Activated CD4-positive, alpha-beta T cell treated with anti-CD3 and anti-CD28 coated beads for 1 hour (primary cell): Measurements from ENCODE around the gene LYPD3.
"Not testable (repeated sequence)": the region's sequence is repeated elsewhere in the genome, so short reads cannot be mapped to it uniquely, and the experiment has no call there.

Source experiments
- DNase-seq: peaks from one replicate; pipeline ENCODE4 v3.0.0-alpha.2; 2020

LYPD3 gene

DNA sequence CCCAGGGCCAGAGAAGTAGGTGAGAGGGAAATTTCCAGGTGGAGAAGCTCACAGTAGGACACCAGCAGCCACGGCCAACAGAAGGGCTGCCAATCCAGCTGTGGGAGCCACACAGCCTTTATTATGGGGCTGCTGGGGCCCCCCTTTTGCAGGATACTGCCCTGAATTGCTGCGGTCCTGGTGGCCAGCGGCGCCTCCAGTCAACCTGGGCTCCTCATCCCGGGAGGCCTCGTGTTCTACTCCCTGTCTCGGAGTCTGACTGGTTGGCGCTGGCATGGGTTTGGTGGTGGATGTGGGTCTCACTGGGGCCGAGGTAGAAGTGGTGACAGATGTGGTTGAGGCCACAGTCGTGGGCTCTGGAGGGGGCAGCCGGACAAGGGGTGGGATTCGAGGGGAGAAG lies 4.1 kb downstream of the LYPD3 start:
- no peak for DNase-seq

DNA sequence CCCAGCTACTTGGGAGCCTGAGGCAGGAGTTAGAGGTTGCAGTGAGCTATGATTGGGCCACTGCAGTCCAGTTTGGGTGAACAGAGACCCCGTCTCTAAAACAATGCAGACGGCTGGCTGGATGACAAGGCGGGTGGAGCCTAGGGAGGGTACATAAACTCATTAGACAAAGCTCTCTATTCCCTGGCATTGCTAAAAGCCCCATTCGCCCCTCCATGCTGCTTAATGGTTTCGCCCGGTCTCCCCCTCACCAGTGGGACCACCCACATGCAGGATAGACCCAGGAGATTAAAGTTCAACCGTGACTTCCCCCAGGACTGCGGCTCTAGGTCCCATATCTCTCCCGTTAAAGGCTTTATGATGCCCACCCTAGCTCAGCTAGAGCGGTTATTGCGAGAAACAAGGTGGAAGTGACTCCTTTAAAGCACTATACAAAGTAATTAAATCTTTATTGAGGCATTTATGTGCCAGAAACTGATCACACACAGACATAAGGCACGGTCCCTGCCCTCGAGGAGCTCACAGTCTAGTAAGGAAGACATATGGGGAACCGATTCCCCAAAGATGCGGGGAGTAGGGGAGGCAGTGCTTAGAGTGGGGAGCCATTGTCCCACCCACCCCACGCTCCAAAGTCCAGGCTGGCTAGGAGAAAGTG lies 4.9 kb downstream of the LYPD3 start:
- DNase-seq: no peak

DNA sequence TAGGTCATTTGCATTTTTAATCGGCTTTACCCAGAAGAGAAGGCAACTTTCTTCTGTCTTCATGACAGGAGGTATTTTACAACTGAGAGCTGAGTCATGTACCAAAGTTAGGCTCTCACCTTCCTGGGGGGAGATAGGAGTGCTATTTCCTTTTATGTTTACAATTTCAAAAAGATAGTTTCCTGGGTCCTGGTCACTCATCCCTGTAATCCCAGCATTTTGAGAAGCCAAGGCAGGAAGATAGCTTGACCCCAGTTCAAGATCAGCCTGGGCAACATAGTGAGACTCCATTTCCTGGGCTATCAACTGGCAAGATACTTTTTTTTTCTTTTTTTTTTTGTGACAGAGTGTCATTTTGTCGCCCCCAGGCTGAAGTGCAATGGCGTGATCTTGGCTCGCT lies 7.6 kb downstream of the LYPD3 start:
- no peak for DNase-seq

DNA sequence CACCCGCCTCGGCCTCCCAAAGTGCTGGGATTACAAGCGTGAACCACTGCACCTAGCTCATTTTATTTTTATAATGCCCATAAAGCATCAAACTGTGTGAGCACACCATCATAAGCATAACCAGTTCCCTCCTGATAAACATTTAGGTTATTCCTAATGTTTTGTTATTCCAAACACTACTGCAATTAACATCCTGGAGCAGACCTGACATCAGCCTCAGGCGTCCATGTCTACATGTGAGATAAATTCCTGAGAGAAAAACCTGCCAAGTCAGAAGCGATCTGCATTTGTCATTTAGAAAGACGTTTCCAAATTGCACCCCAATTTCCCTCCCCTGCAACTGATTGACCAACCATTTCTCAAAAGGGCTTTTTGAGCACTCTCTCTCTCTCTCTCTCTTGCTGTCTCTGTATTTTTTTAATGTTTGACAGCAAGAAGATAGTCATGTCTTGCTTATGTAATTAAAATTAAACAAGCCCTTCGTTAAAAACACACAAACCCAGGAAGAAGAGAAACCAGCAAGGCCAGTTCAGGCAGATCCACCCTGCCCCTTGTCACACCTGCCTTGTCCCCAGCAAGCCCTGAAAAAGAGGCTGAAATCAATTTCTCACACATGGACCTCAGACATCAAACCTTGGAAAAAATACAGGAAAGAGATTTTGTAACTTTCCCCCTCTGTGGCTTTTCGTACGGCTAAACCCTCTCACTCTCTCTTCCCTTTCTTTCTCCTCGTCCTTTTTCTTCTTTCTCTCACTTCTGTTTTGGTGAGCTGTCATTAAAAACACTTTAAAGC lies 9.9 kb downstream of the LYPD3 start:
- DNase-seq: no peak

DNA sequence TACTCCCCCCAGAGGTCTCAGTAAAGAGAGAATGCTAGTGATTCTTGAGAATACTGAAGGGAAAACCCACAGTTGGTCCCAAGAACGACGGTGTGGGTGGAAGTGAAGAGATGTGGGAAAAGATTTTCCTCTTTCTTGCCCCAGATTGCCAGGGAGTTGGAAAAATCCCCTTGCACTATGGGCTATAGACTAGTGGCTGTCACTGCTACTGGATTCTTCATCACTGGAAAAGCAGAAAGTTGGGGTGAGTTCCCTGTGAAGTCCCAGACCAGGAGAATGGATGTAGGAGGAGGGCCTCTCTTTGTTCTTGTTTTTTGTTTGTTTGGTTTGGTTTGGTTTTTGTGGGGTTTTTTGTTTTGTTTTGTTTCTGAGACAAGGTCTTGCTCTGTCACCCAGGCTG lies 11.4 kb downstream of the LYPD3 start:
- no peak for DNase-seq

DNA sequence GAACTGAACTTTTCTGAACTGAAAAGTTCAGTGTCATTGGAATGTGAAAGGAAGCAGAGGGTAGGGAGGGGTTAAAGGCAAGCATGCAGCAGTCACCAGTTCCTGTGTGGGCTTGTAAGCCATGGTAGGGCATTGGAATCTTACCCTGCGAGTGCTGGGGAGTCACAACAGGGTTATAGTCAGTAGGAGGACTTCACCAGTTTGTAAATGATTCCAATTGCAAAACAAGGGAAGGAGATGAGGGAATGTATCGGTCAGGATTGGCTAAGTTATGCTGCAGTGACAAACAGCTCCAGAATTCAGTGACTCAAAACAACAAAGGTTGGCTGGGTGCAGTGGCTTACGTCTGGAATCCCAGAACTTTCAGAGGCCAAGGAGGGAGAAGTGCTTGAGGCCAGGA lies 12.8 kb downstream of the LYPD3 start:
- no peak for DNase-seq

DNA sequence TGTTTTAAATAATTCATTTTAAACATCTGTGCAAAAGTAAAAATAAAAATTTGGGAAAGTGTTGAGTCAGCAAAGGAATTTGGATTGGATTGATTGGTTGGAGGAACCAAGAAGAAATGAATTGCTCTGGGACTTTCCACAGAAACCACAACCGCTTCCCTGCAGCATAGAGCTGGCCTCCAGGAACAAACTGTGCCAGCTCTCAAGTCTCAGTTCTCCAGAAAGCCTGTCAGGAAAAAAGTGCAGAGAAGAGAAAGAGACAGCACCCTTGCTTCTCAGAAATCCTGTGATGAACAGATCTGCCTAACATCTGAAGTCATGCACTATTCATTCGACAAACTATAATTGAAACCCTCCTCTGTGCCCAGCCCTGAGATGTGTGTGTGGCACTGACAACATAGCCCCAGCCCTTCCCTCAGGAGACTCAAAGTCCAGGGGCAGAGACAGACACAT lies 14.8 kb downstream of the LYPD3 start:
- no peak for DNase-seq

DNA sequence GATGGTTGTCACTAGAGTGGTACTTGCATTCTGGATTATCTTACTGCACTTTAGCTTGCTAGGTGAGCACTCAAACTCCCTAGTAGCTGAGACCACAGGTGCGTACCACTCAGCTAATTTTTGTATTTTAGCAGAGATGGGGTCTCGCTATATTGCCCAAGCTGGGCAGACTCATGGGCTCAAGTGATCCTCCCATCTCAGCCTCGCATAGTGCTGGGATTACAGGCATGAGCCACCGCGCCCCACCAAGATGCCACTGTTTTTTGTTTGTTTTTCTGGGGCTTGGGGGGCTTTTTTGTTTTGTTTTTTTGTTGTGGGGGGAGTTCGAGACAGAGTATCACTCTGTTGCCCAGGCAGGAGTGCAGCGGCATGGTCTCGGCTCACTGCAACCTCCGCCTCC lies 17.8 kb downstream of the LYPD3 start:
- no peak for DNase-seq

DNA sequence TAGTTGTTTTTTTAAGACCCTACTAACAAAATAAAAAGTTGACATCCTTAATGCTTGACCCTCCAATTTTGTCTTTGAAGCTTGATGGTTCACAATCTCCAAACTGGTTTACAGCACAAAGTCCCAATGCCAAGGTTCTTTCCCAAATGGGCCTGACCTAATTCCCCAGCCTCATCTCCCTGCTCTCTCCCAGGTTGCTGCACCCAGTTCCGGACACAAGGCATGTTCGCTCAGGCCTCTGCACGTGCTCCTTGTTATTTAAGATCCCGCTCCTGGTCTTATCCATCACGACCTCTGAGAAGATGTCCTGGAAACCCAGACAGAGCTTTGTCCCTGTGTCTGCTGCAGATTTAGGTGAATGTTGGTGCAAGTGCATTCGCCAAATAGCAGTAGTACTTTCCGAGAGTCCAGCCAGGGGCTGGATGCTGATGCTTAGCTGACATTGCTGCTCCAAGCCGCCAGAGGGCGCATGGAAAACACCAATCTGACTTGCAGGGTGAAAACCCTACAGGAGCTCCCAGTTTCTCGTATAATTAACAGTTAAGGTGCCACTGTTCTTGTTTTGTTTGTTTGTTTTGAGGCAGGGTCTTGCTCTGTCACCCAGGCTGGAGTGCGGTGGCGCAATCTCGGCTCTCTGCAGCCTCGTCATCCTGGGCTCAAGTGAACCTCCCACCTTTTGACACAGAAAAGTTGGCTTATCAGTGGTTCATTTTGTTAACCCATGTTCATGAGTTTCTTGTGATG lies 18.5 kb downstream of the LYPD3 start:
- peak; percentile 75 for DNase-seq

DNA sequence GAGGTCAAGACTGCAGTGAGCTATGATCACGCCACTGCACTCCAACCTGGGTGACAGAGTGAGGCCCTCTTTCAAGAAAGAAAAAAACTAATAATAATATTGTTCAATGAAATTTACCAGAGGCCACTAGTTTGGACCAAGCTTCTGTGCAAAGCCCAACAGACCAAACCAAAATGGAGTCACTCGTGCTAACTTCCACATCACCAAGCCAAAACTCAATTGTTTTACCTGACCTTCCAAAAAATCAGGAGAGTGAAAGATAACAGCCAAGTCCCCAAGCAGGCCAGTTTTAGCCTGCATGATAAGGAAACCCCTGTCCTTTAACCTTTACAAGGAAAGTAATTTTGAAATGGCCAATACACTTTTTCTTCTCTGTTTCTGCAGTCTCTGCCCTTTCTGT lies 20.0 kb downstream of the LYPD3 start:
- no peak for DNase-seq

DNA sequence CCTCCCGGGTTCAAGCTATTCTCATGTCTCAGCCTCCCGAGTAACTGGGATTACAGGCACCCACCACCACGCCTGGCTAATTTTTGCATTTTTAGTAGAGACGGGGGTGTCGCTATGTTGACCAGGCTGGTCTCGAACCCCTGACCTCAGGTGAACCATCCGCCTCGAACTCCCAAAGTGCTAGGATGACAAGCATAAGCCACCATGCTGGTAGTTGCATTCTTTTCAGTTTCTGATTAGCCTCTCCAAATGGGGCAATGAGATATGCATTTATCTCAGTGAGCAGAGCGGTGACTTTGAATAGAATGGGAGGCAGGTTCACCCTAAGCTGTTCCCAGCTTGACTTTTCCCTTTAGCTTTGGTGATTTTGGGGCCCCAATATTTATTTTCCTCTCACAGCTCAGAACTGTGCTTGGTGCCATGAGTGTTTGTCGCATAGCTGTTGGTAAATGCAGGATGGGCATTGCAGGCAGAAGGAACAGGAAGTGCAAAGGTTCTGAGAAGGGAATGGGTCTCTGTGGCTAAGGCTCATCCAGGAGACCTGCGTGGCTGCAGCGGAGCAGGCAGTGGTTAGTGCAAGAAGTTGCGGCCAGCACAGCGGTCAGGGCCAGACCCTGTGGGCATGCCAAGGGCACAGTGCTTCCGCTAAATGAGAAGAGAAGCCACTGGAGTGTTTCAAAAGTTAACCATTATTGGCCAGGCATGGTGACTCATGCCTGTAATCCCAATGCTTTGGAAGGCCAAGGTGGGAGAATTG lies 20.7 kb downstream of the LYPD3 start:
- no peak for DNase-seq

DNA sequence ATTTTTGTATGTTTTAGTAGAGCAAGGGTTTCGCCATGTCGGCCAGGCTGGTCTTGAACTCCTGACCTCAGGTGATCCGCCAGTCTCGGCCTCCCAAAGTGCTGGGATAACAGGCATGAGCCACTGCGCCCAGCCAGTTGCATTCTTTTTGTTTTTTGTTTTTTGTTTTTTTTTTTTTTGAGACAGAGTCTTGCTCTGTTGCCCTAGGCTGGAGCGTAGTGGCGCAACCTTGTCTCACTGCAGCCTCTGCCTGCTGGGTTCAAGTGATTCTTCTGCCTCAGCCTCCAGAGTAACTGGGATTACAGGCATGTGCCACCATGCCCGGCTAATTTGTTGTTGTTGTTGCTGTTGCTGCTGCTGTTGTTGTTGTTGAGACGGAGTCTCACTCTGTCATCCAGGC lies 21.3 kb downstream of the LYPD3 start:
- not testable (repeated sequence) for DNase-seq

DNA sequence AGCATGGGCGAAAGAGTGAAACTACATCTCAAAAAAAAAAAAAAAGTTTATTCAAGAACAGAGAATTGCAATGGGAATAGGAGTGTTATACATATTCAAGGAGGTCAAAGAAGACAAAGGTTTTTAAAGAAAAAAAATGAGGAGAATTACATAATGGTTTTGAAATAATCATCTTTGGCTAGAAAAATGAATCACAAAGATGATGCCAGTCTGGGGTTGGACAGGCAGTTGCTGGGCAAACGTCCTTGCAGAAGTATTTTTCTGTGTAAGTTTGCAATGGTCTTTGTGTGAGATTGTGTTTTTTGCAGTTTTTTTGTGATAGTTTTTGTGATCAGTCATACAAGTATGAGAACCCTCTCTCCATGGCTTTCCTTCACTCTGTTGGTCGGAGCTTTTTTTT lies 23.7 kb downstream of the LYPD3 start:
- no peak for DNase-seq

DNA sequence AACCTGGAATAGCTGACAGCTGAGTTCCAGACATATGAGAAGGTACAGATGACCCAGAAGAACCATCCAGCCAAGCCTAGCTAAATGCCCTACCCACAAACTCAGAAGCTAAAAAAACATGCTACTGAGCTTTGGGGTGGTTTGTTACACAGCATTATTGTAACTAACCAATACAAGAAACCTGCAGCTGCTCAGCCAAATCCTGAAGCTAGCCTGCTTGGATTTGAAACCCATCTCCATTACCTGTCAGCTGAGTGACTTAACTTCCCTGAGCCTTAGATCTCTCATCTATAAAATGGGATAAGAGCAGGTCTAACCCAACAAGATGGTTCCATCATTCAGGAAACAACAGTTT lies 25.7 kb downstream of the LYPD3 start:
- DNase-seq: no peak

DNA sequence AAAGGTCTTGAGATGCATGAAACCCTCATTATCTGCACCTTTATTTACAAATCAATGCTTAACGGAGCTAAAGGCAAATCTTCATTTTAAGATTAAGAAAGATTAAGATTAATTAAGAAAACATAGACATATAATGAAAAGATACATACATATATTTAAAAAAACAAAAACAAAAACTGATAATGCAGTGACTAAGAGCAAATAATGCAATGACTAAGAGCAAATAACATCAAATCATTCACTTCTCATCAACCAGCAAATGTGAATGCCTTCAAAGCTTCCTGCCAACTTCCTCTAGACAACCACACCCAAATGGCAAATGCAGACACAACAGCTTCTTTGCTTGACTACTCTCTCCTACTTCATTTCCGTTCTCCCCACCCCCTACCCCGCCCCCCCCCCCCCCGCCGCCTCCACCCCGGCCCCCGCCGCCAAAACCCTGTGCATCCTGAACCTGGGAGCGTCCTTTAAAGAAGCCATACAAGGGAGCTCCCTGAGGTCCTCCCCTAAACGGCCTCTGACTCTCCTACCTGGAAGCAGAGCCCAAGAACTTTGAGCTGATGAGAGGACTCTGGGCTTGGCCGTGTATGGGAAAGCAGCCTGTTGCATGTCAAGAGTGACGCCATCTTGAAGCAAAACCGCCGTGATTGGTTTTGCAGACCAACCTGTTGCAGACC lies 26.2 kb downstream of the LYPD3 start:
- DNase-seq: peak; percentile 10

DNA sequence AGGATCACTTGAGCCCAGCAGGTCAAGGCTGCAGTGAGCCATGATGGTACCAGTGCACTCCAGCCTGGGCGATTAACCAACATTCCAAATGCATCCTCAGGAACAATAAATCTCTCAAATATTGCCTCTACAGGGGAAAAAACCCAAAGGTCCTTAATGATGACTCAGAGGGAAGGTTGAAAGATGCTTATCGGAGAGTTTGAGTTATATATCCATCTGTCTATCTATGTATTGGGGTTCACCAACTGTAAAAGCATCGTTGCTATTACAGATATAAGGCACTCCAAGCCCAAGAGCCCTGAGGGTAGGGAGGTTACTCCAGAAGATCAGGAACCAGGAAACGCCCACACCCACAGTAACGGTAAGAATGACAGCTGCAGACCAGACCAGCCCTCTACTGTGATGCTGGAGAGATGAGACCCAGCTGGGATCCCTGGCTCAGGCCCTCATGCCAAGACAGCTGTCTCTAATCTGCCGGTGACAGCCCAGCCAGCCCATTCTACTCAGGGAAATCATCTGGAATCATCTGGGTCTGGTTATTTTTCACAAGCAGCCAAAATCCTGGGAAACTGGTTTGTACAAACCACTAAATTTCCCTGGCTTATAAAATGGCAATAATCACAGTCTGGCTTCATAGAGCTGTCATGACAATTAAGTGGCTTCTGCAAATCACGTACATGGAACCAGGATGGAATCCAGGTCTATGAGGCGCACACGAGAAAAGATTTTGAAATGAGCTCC lies 26.9 kb downstream of the LYPD3 start:
- no peak for DNase-seq

DNA sequence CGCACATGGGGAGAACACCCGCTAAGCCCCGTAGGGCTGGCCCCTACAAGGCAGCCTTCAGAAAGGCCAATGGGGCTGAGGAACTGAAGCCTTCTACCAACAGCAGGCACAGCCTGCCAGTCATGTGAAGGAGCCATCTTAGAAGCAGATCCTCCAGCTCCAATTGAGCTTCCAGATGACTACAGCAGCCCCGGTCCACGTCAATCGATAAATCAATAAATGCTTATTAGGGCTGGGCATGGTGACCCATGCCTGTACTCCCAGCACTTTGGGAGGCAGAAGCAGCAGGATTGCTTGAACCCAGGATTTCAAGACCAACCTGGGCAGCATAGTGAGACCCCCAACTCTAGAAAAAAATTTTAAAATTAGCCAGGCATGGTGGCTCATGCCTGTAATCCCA lies 27.7 kb downstream of the LYPD3 start:
- DNase-seq: no peak

DNA sequence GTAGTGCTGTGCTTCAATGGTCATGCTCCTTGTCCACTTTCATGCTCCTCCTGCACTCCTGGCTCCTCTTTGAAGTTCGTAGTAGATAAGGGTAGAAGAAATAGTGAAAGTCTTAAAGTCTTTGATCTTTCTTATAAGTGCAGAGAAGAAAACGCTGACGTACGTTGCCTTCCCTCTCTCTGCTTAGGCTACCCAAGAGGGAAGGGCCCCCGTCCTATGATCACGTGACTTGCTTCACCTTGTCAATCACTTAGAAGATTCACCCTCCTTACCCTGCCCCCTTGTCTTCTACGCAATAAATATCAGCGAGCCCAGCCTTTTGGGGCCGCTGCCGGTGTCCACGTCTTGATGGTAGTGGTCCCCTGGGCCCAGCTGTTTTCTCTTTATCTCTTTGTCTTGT lies 28.1 kb downstream of the LYPD3 start:
- DNase-seq: not testable (repeated sequence)

DNA sequence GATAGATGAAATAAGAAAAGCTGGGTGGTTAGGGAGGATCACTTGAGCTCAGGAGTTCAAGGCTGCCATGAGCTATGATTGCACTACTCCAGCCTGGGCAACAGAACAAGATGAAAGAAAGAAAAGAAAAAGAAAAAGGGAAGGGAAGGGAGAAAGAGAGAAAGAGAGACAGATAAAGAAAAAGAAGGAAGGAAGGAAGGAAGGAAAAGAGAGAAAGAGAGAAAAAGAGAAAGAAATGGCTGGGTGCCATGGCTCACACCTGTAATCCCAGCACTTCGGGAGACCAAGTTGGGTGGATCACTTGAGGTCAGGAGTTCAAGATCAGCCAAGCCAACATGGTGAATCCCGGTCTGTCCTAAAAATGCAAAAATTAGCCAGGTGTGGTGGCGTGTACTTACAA lies 29.6 kb downstream of the LYPD3 start:
- DNase-seq: no peak

DNA sequence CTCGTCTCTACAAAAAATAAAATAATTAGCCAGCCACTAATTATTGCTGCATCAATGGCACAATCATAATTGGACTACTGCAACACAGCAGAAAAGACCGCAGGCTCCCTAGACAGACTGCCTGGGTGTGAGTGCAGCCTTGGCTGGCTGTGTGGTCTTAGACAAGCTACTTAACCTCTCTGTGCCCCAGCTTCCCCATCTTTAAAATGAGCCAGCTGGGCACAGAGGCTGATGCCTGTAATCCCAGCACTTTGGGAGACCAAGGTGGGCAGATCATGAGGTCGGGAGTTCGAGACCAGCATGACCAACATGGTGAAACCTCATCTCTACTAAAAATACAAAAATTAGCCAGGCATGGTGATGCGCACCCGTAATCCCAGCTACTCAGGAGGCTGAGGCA lies 31.7 kb downstream of the LYPD3 start:
- DNase-seq: no peak

DNA sequence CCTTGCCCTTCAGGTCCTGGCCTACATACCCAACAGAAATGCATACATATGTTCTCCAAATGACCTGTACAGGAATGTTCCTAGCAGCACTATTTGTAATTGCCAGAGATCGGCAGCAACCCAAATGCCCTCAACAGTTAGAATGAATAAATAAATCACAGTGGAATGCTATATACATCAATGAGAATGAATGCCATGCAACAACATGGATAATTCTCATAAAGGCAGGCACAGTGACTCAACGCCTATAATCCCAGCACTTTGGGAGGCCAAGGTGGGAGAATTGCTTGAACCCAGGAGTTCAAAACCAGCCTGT lies 32.1 kb downstream of the LYPD3 start:
- DNase-seq: no peak

DNA sequence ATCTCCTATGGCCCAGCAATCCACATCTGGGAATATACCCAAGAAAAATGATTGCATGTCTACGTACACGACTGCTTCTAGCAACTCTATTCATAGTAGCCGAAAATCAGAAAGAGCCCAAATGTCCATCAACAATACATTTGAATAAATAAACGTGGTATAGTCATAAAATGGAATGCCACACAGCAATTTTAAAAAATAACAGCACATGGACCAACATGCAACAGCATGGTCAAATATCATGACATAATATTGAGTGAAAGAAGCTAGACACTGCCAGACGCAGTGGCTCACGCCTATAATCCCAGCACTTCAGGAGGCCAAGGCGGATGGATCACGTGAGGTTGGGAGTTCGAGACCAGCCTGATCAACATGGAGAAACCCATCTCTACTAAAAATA lies 34.4 kb downstream of the LYPD3 start:
- no peak for DNase-seq
